IPS-11a (cell line): Measurements from ENCODE around the gene RAMP3.
"Not testable (repeated sequence)": the region's sequence is repeated elsewhere in the genome, so short reads cannot be mapped to it uniquely, and the experiment has no call there.

Experiments used
- H3K4me3 ChIP-seq: one replicate; pipeline ENCODE4 v1.5.1; 2013; ENCODE audit warnings: low read depth, low read length, control low read depth

Gene RAMP3

GRCh38 chr7:45131891-45132290 is 25.7 kb upstream of the RAMP3 start:
- no peak overlapping the region for H3K4me3 ChIP-seq

GRCh38 chr7:45132708-45133320 is 24.8 kb upstream of the RAMP3 start:
- no peak overlapping the region for H3K4me3 ChIP-seq

- H3K4me3 ChIP-seq: no peak overlapping the region
These were observed 24.2 kb upstream of the RAMP3 start for GRCh38 chr7:45133352-45133751.

- no peak overlapping the region for H3K4me3 ChIP-seq
These were observed 23.7 kb upstream of the RAMP3 start for GRCh38 chr7:45133877-45134276.

GRCh38 chr7:45136106-45137060 is 21.2 kb upstream of the RAMP3 start:
- H3K4me3 ChIP-seq: no peak overlapping the region

GRCh38 chr7:45138433-45139267 is 18.9 kb upstream of the RAMP3 start:
- no peak overlapping the region for H3K4me3 ChIP-seq

GRCh38 chr7:45140827-45141226 is 16.8 kb upstream of the RAMP3 start:
- no peak overlapping the region for H3K4me3 ChIP-seq

GRCh38 chr7:45143616-45144015 is 14.0 kb upstream of the RAMP3 start:
- H3K4me3 ChIP-seq: no peak overlapping the region

GRCh38 chr7:45145881-45146280 is 11.7 kb upstream of the RAMP3 start:
- H3K4me3 ChIP-seq: no peak overlapping the region

- H3K4me3 ChIP-seq: no peak overlapping the region
These were observed 10.8 kb upstream of the RAMP3 start for GRCh38 chr7:45146531-45147379.

GRCh38 chr7:45147858-45148652 is 9.5 kb upstream of the RAMP3 start:
- H3K4me3 ChIP-seq: no peak overlapping the region

GRCh38 chr7:45148653-45148973 is 9.0 kb upstream of the RAMP3 start:
- no peak overlapping the region for H3K4me3 ChIP-seq

- H3K4me3 ChIP-seq: no peak overlapping the region
These were observed 8.0 kb upstream of the RAMP3 start for GRCh38 chr7:45149606-45150005.

- no peak overlapping the region for H3K4me3 ChIP-seq
These were observed 7.4 kb upstream of the RAMP3 start for GRCh38 chr7:45150199-45150598.

- no peak overlapping the region for H3K4me3 ChIP-seq
These were observed 6.4 kb upstream of the RAMP3 start for GRCh38 chr7:45151131-45151684.

GRCh38 chr7:45151967-45152366 is 5.6 kb upstream of the RAMP3 start:
- H3K4me3 ChIP-seq: no peak overlapping the region

- no peak overlapping the region for H3K4me3 ChIP-seq
These were observed 4.4 kb upstream of the RAMP3 start for GRCh38 chr7:45153233-45153632.

GRCh38 chr7:45153861-45154260 is 3.7 kb upstream of the RAMP3 start:
- not testable (repeated sequence) for H3K4me3 ChIP-seq

GRCh38 chr7:45155357-45155900 is 2.2 kb upstream of the RAMP3 start:
- H3K4me3 ChIP-seq: no peak overlapping the region
